Stimulated activated CD8-positive, alpha-beta memory T cell treated with anti-CD3 and anti-CD28 coated beads, Interleukin-2, amount 100 ng/mL, for 48 hours (primary cell): Measurements from ENCODE around the gene CEACAM21.
"Not testable (repeated sequence)": the region's sequence is repeated elsewhere in the genome, so short reads cannot be mapped to it uniquely, and the experiment has no call there.

Source experiments
- DNase-seq, 2 donors: peaks; one replicate each; pipeline ENCODE4 v3.0.0-alpha.2; 2020; ENCODE audit warnings: low read depth in 2 of 2

CEACAM21 gene

DNA sequence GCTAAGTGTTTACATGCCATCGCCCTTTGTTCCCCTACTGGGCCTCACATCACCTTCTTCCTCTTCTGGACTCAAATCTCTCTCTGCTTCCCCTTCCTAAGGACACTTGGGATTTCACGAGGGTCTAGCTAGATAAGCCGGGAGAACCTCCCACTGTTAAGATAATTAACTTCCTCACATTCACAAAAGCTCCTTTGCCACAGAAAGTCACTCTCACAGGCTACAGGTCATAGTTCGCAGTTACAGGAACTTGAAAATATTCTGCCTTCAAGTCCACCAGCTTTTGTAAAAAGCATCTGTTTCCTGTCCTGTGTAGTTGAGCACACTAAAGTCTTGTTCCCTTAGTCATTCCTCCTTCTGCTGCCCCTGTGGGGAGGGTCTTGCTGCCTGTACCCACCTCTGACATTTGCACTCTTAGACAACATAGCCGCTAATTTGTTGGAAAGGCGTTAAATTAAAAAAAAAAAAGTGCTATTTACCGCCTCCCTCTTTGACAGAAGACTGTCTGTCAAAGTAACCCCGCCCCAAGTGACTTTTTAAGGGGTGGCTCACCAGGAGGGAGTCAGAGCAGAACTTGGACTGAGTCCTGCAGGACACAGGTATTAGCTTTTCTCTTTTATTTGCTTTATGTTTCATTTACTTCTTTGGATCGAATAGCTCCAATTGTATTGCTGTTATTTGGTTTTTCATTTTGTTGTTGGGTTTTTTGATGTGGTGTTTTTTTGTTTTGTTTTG is 26.8 kb upstream of the CEACAM21 start:
- DNase-seq, result peak; percentile 46 to 62

DNA sequence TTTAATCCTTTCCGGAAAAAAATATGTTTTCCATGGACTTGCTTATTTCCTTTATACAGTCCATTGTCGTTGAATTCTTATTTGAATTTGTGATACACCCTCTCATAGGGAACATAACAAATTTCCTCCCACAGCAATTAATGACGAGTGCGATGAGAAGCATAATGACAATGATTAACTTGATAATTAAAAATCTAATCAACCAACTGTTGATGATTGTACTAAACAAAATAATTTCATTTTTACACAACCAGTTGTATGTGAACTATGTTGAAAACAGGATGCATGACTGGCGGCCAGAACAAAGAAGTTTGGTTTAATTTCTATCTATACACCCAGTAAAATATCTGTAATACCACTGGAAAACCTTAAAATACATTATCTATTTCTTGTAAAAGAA is 26.1 kb upstream of the CEACAM21 start:
- DNase-seq, result no peak

DNA sequence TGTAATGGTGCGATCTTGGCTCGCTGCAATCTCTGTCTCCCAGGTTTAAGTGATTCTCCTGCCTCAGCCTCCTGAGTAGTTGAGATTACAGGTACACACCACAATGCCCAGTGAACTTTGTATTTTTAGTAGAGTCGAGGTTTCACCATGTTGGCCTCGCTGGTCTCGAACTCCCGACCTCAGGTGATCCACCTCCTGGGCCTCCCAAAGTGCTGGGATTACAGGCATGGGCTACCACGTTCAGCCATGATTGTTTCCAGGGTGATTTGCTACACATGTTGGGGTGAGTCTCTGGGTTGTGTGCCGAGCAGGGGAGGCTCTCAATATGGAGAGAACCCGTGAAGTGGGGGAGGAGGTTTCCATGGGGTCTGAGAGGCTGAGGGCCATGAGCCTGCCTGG is 24.8 kb upstream of the CEACAM21 start:
- DNase-seq, result no peak

DNA sequence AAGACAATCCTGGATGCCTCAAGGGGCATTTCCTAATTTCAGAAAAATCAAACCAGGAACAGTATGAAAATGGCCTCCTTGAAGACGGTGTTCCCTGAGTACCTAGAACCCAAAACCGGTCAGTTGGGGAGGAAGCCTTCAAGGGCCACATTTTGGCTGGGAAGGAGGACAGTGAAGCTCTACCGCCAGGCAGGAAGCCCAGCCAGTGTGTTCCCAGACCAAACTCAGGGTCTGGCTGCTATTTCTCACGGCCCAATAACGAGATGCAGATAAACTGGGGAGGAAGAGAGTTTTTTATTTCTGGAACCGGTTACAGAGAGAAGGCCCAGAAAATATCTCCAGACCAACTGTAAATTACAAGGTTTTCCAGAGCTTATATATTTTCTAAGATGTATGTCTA is 24.3 kb upstream of the CEACAM21 start:
- DNase-seq, result no peak

DNA sequence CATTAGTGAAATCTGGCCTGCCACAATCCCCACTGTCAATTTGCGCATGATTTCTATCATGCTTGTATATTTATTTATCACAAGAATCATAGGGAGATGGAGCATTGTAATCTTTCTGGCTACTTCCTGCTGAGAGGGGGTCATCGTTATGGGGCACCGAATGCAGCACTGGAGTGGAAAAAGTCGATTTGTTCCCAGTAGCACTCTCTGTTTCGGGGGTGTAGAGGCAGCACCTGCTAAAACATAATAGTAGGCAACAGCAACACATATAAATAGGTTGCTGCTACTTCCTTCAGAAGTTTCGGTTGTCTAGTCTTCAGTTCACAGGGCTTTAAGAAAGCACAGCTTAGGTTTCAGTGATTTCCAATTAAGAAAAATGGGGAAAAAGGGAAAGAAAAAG is 23.4 kb upstream of the CEACAM21 start:
- DNase-seq, result no peak

DNA sequence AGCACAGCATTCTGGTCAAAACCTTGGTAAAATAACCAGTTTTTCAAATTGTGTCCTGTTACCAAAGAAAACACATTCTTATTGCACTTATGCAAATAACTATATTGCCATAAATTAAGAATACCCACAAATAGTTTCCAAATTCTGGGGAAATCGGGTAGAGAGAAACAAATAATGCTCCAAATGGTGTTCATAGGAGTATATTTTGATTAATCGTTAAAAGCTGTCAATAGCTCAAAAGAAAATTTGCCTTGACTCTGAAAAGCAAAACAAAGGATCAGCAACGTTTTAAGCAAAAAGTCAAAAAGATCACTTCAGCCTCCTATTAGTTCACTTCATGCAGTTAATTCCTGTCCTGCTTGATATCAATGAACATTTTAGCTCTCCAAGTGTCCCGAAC is 22.2 kb upstream of the CEACAM21 start:
- no peak for DNase-seq

DNA sequence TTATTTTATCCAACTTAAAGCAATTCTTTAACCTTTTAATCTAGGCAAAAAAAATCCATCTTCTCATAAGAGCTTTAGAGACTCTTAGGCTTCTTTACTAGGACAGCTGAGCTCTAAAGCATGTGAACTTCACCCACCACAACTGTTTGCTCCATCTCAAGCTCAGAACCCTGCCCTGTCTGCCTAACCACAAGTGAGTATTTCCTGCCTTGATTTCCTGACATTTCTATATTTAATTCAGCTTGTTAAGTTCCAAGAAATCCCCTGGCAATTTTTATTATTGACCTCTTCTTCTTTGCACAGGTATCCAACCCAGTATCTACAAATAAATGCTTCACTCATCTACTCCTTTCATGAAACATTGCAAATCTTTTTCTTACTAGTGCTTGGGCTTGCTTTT is 21.1 kb upstream of the CEACAM21 start:
- no peak for DNase-seq

DNA sequence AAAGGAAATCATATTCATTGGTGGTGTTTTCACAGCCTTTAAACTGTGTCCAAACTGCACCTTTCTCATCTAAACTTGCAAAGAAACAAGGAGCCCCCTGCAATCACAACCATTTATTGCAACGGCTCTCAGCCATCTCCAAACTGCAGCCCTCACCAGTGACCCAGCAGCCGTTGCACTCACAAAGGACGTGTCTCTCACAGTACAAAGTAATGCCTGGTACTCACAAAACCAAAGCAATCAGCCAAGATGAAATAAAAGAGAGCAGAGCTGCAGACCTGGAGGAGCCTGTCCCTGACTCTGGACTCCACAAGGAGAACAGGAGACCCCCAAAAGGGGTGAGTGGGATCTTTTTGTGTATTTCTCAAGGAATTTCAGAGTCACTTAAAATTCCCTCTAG is 20.2 kb upstream of the CEACAM21 start:
- DNase-seq, result no peak

DNA sequence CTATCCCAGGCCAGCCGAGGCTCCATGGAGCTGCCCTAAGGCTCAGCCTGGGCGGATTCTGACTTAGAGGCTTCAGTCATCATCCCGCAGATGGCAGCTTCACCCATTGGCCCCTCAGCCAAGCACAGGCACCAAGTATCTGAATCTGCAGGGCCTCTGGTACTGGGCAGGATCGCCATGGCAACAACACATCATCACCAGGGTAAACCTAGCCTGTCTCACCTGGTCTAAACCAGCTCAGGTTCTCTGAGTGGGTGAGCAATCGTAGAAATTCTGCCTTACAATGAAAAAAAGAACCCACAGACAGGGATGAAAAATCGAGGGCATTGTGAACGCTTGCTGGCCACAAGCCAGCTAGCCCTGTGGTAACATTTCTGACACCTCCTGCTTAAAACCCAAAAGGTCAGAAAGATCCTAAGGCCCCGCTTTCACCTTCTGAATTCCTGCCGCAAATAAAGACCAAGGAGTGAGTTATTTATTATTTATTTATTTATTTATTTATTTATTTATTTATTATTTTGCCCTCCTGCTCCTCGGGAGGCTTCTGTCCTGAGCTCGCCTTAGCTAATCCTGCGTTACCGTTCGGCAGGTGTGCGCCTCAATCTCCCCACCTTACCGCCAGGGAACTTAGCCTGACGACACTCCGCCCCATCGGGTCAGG is 12.0 kb upstream of the CEACAM21 start:
- no peak for DNase-seq

DNA sequence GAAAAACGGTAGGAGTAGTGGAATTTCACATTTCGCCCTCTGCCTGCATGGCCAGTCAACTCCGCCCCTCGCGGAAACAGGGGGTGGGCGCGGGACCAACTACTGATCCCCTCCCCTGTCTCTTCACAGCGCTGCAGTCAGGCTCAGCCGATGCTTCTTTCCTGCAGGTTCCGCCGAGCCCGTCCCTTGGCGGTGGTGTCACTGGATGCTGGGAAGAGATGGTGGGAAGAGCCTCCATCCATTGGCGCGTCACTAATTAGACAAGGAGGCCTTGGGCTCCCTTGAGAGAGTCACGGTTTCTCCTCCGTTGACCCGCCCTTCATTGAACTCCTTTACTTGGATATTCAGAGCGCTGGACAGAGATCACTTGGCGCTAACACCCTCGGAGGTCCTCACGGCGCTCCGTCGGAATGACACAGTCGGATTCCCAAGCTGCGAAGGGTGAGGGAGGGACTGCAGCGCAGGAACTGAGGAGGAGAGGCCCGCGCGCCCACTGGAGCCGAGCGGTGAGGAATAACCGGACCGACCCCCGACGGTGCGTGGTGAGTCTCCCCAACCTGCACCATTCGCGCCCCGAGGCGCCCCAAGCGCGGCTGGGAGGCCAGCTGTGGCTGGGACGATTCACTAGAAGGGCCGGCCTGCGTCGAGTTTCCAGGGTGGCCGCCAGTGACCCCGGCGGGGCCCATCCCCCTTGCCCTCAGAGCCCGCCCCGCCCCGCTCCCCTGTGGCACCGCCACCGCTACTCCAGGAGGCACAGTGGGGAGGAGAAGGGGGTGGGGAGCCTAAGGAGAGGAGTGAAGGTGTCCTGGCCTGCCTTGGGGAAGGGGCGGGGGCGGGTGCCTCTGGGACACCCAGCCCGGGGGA is 11.2 kb upstream of the CEACAM21 start:
- no peak for DNase-seq

DNA sequence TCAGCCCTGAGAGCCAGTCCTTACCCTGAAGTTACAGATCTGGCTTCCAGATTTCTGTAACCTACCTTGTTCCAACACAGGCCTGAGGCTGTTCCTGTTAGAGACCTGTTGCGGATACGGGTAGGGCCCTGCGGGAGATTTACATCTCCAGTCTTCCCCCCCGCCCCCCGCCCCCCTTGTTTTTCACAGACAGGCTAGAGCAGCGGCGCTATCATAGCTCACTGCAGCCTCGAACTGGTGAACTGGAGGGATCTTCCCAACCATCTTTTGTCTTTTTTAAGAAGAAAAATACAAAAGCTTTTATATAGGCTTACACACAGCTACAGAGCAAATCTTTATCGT is 10.6 kb upstream of the CEACAM21 start:
- DNase-seq, result no peak

DNA sequence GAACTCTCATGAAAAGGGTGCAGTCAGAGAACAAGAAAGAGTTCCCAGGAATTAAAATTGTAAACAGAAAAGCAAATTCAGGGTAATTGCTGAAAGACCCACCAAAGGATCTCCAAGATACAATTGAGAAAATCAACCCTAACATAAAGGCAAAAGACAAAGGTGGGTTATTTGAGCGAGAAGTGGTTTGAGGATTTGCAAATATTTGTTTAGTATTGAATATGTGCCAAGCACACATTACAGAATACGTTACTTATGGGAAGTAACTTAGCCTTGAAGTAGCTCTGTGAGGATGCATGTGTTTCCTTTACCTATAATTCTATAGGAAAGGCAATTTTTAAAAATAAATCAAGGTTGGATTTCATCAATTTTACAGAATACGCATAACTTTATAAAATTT is 10.0 kb upstream of the CEACAM21 start:
- no peak for DNase-seq

DNA sequence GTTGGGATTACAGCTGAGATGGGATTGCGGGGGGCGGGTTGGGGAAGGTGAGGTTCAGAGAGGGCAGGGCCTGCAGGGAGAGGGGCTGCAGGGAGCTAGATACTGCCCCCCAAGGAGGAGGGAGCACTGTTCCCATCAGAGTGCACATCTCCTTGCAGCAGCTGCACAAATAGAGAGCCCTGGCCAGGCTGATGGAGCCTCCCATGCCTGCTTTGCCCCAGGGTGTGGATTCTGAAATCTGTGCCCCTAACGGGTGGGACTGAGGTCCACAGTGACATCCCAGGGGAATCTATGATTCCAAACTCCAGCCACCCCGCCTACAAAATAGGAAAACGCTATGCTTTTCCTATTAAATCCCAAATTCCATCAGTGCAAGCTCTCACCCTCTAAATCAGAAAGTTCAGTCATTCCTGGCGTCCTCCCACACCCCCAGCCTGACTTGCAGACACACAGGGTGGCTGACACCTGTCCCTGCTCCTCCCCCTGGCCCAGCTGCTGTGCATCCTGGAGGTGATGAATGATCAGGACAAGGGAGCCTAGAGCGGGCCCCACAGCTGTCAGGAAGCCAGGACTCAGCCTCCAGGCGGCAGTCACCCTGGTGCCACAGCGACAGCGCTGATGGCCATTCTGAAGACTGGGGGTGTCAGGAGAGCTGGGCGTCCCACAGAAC is 6.3 kb upstream of the CEACAM21 start:
- no peak for DNase-seq

DNA sequence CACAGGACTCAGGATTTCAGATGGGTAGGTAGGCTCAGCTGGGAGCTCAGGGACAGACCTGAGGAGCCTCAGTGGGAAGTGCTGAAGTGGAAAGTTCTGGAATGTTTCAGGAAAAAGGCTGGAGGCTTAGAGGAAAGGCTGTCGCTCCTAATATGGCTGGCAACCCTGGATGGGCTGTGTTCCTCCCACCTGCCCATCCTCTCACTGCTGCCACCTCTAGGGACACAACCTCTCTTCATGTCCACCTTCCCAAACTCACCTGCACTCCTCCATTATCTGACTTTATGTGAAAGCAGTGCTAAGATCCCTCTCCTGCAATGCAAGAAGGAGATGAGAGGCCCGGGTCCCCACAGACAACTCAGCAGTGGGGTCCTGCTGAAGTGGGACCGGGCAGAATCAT is 5.8 kb upstream of the CEACAM21 start:
- DNase-seq, result no peak

DNA sequence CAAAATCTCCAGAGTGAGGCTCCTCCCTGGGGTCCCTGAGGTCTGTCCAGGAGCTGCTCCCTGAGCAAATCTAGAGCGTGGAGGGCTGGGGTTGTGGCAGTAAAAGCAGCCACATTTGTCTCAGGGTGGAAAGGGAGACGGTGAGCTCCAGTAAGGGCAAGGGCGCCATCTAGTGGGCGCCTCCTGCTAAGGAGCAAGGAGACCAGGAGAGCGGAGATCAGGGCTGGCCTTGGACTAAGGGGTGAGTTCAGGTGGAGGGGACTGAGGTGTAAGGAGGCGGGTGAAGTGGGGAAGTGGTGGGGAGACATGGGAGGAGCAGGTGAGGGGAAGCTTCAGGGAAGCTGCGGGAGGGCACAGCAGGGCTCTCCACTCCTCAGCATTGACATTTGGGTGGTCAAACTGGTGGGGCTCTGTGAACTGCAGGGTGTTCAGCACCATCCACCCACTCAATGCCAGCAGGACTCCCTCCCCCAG is 5.3 kb upstream of the CEACAM21 start:
- DNase-seq, result peak; percentile 75 to 78

DNA sequence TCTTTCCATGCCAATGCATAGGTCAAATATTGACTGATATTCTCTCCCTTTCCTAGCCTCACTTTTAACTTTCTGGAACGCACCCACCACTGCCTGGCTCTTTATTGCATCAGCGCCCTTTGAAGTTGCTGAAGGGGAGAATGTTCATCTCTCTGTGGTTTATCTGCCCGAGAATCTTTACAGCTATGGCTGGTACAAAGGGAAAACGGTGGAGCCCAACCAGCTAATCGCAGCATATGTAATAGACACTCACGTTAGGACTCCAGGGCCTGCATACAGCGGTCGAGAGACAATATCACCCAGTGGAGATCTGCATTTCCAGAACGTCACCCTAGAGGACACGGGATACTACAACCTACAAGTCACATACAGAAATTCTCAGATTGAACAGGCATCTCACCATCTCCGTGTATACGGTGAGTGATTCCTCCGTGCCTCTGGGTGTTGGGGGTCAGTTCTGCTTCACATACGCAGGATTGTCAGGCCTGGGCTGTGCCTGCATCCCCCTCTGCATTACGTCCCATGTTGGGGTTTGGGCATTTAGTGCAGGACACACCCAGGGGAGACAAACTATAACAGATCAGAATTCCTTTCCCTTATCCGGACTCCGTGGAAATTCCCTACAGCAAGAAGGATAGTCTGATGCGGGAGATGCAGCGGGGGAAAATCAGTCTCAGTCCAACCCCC is 1.3 kb downstream of the CEACAM21 start:
- no peak for DNase-seq

DNA sequence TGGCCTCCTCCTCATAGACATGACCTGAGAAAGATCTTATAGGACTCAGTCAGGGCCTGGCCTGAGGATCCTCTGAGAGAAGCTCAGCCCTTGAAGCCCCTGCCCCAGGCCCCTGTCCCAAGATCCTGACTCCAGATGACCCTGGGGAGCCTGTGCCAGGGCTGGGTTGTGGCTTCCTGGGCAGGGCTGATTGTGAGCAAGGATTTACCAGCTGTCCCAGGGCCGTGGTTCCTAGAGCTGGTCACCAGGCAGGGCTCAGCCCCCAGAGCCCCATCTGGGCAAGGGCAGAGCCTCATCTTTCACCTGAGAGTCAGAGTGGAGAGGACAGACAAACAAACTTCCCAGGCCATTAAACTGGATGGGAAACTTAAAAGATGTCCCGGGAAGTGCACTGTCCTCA is 1.9 kb downstream of the CEACAM21 start:
- DNase-seq, result no peak

DNA sequence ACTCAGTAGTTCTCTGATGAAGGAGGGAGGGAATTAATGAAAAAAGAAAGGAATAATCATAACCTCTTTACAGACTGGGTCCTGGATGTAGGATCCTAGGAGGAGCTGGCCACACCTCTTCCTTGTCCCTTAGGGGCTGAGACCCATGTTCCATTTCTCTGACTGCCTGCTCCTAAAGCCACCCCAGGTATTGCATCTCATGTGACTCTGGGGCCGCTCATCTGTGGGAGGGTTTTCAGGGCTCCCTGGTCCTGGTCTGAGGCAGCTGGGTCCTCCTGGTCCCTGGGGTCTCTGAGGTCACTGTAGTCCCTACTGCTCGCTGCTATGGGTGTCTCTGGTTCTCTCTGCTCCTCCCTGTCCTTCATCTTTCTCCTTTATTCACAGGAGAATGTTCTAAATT is 2.9 kb downstream of the CEACAM21 start:
- no peak for DNase-seq

DNA sequence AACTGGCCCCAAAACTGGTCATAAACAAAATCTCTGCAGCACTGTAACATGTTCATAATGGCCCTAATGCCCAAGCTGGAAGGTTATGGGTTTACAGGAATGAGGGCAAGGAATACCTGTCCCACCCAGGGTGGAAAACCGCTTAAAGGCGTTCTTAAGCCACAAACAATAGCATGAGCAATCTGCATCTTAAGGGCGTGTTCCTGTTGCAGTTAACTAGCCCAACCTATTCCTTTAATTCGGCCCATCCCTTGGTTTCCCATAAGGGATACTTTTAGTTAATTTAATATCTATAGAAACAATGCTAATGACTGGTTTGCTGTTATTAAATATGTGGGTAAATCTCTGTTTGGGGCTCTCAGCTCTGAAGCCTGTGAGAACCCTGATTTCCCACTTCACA is 5.1 kb downstream of the CEACAM21 start:
- DNase-seq, result not testable (repeated sequence)

DNA sequence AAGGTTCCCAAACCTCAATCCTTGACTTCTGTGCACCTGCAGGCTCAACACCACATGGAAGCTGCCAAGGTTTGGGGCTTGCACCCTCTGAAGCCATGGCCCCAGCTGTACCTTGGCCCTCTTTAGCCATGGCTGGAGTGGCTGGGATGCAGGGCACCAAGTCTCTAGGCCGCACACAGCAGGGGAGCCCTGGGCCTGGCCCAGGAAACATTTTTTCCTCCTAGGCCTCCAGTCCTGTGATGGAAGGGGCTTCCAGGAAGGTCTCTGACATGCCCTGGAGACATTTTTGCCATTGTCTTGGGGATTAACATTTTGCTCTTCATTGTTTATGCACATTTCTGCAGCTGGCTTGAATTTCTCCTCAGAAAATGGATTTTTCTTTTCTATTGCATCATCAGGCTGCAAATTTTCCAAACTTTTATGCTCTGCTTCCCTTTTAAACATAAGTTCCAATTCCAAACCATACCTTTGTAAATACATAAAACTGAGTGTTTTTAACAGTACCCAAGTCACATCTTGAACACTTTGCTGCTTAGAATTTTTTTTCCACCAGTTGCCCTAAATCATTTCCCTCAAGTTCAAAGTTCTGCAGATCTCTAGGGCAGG is 6.7 kb downstream of the CEACAM21 start:
- not testable (repeated sequence) for DNase-seq

DNA sequence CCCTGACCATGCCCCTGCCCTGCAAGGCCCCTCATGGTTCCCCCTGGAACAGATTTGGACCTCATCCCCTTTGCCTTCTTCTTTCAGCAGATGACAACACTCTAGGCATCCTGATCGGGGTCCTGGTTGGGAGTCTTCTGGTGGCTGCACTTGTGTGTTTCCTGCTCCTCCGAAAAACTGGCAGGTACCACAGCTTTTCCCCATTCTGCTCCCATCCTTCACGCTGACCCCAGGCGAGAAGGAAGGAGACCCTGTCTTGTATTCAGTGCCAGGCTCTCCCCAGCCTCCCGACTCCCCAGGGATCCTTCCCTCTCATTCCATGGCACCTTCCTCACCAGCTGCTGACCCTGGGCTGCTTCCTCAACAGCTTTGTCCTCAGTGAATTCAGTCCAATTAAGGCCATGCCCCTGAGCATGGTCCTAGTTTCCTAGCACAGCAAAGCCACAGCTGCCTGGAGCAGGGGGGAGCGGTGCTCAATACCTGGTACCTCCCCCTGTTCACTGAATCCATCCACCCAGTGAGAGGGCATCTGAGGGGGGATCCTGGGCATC is 8.4 kb downstream of the CEACAM21 start:
- no peak for DNase-seq
